SU-DHL-6 (cell line): ENCODE measurements around the gene TENM4.

Experiments used
- EZH2phosphoT487 ChIP-seq: fragments of 200-600 bp; sonication (generic), shearing (Covaris generic); conservative IDR thresholded peaks from 2 replicates; pipeline ENCODE4 v1.6.1; 2018; ENCODE audit warnings: mild to moderate bottlenecking, antibody characterized with exemption, low read length, moderate library complexity, mixed read lengths
- TF ChIP-seq, protein P1 (sequence below): fragments of 200-600 bp; sonication (generic); IDR thresholded peaks from one replicate; pipeline ENCODE4 v1.5.1; 2017; ENCODE audit warnings: antibody characterized with exemption, mild to moderate bottlenecking, low read length, moderate library complexity; ENCODE audit not compliant: insufficient read depth, poor library complexity, severe bottlenecking

DNA sequence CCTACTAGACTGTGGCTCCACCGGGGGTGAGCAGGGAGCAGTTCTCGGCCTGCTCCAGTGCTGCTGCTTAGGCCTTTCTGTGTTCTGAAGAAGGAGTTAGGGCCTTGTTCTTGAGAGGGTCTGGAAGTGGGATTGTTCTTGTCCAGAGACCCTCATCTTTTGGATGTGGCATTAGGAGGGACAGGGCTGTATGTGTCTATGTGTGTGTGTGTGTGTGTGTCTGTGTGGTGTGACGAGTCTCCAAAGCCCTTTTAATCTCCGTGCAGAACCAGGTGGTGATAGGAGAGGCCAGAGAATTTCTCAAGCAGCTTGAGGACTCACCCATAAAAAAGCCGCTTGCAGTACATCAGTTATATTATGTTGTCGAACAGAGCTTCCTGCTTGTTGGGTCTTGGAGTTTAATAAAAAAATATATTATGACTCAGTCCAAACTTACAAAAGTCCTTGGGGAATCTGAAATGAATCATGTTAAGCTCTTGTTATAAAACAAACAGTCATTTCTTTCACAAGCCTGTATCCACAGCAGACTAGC, 196.5 kb downstream of the TENM4 start:
- TF ChIP-seq, protein P1, sequence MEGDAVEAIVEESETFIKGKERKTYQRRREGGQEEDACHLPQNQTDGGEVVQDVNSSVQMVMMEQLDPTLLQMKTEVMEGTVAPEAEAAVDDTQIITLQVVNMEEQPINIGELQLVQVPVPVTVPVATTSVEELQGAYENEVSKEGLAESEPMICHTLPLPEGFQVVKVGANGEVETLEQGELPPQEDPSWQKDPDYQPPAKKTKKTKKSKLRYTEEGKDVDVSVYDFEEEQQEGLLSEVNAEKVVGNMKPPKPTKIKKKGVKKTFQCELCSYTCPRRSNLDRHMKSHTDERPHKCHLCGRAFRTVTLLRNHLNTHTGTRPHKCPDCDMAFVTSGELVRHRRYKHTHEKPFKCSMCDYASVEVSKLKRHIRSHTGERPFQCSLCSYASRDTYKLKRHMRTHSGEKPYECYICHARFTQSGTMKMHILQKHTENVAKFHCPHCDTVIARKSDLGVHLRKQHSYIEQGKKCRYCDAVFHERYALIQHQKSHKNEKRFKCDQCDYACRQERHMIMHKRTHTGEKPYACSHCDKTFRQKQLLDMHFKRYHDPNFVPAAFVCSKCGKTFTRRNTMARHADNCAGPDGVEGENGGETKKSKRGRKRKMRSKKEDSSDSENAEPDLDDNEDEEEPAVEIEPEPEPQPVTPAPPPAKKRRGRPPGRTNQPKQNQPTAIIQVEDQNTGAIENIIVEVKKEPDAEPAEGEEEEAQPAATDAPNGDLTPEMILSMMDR: no peak
- TF ChIP-seq EZH2phosphoT487: no peak
